OCI-LY3 (cell line): ENCODE measurements around the gene EPDR1.

Source experiments
- EZH2phosphoT487 ChIP-seq: fragments of 200-600 bp; shearing (Covaris generic); IDR thresholded peaks from 2 replicates; pipeline ENCODE4 v1.6.1; 2018; ENCODE audit warnings: antibody characterized with exemption, mixed run types, low read depth
- TF ChIP-seq, protein P1 (sequence below): fragments of 200-600, 300-600 bp; sonication (generic); IDR thresholded peaks from 2 replicates; pipeline ENCODE4 v1.5.1; 2014; ENCODE audit warnings: antibody characterized with exemption, low read length, low read depth

DNA sequence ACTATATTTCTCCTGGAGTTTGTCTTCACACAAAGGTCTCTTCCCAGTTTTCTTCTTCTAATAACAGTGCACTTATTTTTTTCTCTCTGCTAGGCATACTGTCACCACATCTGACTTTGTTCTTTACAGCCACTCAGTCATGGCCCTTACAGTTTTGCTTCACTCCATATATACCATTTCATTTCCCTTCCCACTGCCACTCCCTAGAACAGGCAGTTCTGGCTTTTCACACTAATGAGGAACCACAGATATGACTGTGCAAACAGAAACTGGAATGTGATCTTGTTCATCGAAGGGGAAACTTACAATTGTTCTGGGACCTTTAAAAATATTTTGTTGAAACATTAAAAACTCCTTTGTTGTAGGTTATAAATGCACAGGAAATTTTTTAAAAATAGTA, 67.3 kb downstream of the EPDR1 start:
- TF ChIP-seq, protein P1, sequence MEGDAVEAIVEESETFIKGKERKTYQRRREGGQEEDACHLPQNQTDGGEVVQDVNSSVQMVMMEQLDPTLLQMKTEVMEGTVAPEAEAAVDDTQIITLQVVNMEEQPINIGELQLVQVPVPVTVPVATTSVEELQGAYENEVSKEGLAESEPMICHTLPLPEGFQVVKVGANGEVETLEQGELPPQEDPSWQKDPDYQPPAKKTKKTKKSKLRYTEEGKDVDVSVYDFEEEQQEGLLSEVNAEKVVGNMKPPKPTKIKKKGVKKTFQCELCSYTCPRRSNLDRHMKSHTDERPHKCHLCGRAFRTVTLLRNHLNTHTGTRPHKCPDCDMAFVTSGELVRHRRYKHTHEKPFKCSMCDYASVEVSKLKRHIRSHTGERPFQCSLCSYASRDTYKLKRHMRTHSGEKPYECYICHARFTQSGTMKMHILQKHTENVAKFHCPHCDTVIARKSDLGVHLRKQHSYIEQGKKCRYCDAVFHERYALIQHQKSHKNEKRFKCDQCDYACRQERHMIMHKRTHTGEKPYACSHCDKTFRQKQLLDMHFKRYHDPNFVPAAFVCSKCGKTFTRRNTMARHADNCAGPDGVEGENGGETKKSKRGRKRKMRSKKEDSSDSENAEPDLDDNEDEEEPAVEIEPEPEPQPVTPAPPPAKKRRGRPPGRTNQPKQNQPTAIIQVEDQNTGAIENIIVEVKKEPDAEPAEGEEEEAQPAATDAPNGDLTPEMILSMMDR, result no peak
- TF ChIP-seq EZH2phosphoT487, result no peak
